Subcutaneous preadipocyte (primary cell): ENCODE results near the gene CHRM4. TPM values are rescaled to one million over a fixed set of nuclear protein-coding genes. Genes with fewer than 3 reads are reported as not detected.

Experiments used
- small RNA-seq: library from RNA; depleted of rRNA; stranded (forward); fragments of <200 nt; gene quantifications from one replicate; pipeline ENCODE3, GENCODE V24; 2012
- total RNA-seq: library from RNA; depleted of rRNA; stranded (reverse); fragments of >200 nt; gene quantifications from 2 replicates; pipeline ENCODE4 v1.2.3, GENCODE V29; 2012

Gene CHRM4
- total RNA-seq: under 0.01 TPM in 1 of 2 replicates, not detected in the other

DNA sequence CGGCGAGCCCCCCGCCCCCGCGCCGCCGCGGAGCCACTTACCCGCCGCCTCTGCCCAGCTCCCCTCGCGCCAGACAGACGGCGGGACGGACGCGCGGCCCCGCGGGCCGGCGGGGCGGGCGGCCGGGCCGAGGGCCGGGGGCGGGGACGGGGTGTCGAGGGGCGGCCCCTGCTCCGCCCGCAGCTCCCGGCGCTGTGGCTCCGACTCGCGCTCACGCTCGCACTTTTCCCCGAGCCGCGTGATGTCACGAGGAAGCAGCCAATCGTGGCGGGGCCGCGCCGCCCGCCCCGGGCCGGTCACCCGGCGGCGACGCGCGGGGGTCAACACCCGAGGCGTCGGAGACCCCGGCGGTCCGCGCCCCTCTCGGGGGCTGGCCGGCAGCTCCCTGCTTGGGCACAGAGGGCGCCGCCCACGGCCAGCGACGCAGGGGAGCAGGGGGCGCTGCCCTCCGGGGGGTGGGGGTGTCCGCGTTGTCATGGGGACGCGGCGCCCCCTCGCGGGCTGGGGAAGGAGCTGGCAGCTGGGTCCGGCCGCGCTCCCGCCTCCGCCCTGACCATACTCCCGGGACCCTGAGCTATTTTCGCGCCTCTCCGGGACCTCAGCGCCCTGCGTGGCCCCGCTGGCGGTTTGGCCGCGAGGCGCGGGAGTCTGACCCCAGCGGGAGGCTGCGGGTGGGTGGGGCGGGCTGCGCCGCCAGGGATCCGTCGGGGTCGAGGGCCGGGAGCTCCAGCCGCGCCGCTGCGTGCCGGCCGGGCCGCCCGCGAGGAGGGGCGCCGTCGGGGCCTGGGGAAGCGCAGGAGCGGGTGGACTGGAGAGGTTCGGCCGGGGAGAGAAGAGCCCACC is at the start of gene CHRM4:
CHRM4 (minus strand) TSS at position 199 of the 843 bp plus-strand sequence. CDS start 5,219 bp downstream, outside the sequence.

DNA sequence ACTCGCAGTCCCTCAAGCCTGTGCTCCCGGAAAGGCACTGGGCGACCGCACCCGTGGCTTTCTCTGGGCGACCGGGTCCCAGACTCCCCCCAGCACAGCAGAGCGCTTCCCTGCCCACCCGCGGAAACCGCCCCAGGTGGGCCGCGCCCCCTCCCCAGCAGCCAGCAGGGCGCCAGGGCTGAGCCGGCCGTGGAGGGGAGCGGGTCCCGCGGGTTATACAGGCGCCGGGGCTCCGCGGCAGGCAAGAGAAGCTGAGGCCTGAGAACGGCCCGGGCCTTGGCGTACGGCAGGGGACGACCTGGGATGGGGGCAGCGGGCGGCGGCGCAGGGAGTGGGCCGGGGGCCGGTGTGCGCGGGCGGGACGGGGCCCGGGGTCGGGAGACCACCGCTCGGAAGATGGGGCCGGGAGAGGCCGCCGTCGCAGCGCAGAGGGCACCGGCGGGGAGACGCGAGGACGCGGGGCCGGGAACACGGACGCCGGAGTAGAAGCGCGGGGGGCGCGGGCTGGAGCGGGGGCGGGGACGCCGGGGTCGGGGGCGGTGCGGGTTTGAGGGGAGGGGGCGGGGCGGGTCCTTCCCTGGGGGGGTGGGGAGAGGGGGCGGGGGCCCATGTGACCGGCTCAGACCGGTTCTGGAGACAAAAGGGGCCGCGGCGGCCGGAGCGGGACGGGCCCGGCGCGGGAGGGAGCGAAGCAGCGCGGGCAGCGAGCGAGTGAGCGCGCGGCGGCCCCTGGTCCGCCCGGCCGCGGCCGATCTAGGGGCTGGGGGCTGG is 10.3 kb downstream of the CHRM4 start, which contains the start of gene MDK:
MDK (plus strand) TSS at position 622 of the 771 bp plus-strand sequence. CDS start 389 bp downstream, outside the sequence.

DNA sequence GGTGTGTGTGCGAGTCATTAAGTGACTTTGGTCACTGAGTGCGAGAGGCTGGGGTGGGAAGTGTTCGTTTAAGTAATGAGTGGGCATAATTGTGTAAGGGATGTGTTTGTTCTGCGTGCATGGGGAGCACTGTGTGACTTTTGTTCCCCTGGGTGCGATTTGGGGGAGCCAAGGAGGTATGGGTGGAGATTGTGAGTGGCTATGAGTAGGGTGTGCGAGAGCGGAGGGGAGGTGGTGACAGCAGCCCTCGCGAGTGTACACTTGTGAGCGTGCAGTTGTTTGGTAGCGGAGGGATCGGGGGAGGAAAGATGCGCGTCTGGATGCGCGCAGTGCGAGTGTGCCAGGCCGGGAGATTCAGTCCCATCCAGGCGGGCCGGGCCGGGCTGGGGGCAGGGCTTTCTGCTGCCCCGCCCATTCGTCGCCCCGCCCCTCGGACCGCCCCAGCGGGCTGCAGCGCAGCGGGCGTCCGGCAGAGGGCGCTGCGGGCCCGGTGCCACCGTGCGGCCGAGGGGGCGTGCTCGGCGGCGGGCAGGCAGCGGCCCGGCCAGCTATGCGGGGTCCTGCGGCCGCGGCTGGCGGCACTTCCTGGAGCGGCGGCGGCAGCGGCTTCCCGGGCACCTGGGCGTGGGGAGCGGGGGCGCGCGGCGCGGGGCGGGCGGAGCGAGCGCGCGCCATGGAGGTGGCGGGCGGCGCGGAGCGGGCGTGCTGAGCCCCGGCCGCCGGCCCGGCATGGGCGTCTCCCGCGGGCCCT is 44.5 kb downstream of the CHRM4 start, which contains the start of gene DGKZ:
DGKZ (plus strand) TSS at position 578 of the 751 bp plus-strand sequence. CDS start 197 bp downstream, outside the sequence.

Small RNAs within 50 kb of the gene (small RNA-seq; reads per million reads assigned to genes)
- gene MIR4688: not detected

Other genes starting within 250 kb of the CHRM4 start
- 14.5 and 15.1 TPM in 2 replicates for gene CREB3L1, start 114.1 kb downstream of the CHRM4 start, total RNA-seq
- gene DGKZ, start 44.3 kb downstream of the CHRM4 start, total RNA-seq: 43.4 and 59.2 TPM in 2 replicates
- gene MDK, start 10.1 kb downstream of the CHRM4 start, total RNA-seq: 2.5 and 5.1 TPM in 2 replicates
- gene AMBRA1, start 202.2 kb upstream of the CHRM4 start, total RNA-seq: 23.5 and 26.0 TPM in 2 replicates
- 2.6 and 4.1 TPM in 2 replicates for gene HARBI1, start 225.5 kb upstream of the CHRM4 start, total RNA-seq
- gene ATG13, start 225.8 kb upstream of the CHRM4 start, total RNA-seq: 34.5 and 49.7 TPM in 2 replicates